HG03565 (cell line): ENCODE data around the gene NTN5.
"Not testable (repeated sequence)": the region's sequence is repeated elsewhere in the genome, so short reads cannot be mapped to it uniquely, and the experiment has no call there.

Experiments
- ATAC-seq: cut with Tn5 transposase; IDR thresholded peaks from one replicate; pipeline ENCODE4 v1.9.1; 2021; ENCODE audit warnings: mild to moderate bottlenecking, moderate library complexity; ENCODE audit not compliant: unreplicated experiment

NTN5 gene

DNA sequence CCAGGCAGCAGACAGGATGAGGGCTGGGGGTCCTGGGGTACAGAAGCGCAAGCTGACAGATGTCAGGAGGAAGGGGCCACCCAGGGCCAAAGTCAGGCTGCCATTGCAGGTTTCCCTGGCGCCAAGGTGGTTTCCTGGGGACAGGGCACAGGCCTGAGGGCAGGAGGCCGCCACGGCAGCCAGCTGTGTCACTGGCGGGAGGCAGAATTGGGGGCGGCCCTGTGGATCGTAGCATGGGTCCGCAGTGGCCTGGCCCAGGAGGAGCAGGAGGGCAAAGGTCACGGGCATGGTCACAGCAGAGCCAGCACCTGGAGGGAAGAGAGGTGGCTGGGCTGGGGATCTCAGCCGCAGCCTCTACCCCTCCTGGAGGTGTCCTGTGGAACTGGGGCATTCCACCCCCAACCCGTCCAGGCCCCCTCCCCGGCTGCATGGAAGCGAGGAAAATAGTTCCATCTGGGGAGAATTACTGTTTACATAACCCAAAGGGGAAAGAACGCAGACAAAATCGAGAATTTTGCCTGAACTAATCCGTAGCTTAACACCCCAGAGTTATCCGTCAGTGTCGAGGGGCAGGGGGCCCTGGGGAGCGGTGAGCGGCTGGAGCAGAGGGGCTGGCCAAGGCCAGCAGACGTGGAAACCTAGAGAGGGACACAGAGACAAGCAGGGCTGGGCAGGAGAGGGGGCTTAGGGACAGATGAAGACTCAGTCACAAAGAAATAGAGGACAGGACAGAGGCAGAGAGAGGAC is 1.9 kb downstream of the NTN5 start:
- ATAC-seq = no peak

DNA sequence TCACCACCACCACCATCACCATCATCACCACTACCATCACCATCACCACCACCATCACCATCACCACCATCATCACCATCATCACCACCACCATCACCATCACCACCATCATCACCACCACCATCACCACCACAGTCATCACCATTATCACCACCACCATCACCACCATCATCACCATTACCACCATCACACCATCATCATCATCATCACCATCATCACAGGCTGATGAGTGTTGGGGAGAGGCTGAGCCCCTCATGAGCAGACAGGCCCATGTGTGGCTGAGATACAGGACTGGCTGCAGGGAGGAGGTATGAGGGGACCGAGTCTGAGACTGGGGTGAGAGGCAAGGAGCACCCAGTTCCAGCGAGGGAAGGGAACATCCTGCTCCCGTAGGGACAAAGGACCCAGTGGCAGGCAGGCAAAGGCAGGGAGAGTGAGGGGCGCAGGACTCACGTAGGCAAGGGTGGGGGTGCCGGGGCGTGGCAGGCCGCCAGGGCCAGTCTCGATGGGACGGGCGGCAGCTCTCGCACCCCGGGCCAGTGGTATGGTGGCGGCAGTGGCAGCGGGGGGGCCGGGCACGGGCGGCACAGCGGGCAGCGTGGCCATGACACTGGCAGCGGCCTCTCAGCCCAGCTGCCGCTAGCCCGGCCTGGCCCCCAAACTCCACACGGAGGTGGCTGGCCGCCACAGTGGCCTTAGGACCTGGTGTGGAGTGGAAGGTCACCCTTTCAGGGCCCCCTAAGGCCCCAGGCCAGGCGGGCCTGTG is 2.7 kb downstream of the NTN5 start:
- ATAC-seq = no peak

DNA sequence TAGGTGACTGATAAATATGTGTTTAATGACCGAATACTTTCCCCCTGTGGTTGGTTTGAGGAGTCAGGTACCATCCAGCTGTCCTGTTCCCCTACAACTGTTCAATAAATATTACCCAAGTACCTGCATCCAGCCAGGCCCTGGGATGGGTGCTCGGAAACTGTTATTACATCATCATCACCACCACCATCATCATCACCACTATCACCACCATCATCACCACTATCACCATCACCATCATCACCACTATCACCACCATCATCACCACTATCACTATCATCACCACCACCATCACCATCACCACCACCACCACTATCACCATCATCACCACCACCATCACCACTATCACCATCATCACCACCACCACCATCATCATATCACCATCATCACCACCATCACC is 4.1 kb downstream of the NTN5 start:
- no peak for ATAC-seq

DNA sequence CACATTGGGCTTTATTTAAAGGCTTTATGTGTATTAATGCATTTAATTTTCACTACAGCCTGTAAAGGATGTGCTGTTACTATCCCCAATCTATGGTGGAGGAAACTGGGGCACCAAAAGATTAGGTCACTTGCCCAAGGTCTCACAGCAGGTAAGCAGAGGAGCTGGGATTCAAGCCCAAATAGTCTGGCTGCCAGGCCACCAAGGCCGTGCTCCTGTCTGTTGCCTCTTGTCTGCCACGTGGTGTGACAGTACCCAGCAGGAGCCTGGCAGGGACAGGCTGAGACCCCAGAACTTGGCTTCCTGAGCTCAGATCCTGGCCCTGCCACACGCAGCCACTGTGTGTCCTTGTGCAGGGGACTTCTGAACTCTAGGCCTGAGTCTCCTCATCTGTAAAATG is 4.5 kb downstream of the NTN5 start:
- no peak for ATAC-seq

DNA sequence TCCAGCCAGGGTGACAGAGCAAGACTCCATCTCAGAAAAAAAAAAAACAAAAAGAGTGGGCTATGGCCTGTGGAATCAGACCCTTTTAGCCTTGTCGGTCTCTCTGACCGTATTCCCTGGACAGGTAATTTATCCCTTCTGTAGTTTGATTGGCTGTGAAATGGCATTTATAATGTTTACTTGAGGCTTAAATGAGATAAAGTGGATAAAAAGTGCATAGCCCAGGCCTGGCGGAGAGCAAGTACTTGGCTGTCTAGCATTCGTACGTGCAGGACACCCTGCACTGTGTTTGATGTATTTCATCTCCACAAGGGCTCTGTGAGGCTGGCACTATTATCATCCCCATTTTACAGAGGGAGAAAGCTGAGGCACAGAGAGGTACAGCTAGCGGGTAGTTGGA is 7.0 kb downstream of the NTN5 start:
- no peak for ATAC-seq

DNA sequence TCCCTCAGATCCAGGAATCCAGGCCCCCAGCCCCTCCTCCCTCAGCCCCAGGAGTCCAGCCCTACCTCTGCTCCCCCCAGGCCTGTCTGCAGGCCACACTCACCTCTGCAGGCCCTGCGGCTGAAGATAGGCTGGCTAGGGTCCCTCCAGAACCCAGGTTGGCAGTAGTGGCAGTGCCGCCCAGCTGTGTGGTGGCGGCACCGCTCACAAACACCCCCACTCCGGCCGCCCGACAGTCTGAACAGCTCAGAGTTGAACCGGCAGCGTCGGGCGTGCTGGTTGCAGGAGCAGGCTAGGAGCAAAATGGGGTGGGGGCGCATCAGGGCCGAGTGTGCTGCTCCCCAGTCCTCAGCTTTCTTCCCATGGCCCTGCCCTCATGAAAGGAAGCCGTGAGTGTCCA is 8.3 kb downstream of the NTN5 start:
- ATAC-seq = no peak

DNA sequence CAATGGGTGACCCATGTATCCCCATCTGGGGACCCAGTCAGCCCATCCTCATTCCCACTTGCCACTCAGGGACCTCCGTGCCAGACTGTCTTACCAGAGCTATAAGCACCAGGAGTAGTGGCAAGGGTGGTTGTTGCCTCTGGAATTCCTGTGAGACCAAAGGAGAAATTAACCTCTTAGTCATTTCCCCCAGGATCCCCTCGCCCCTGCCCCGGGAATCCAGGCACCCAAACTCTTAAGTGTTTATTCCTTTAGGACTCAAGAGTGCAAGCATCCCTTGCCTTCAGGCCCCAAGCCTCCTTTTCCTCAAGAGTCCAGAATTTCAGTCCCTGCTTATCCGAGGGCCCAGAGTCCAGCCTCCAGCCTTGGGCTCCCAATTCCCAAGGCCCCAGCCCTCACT is 9.2 kb downstream of the NTN5 start:
- no peak for ATAC-seq

DNA sequence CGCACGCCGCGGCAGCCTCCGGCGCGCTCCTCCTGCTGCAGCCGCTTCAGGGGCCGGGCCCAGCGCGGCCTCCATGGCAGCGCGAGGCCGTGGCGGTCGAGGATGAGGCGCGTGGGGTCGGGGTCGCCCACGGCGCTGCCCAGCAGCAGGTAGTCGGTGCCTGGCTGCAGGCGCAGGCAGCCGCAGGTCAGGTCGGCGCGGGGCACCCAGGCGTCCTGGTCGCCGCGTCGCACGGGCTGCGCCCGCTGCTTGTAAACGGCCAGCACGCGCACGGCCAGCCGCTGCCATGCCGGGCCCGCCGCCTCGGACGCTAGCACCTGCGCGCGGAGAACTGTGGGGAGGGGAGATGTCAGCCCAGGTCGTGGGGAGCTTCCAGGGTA is 11.1 kb downstream of the NTN5 start:
- no peak for ATAC-seq

DNA sequence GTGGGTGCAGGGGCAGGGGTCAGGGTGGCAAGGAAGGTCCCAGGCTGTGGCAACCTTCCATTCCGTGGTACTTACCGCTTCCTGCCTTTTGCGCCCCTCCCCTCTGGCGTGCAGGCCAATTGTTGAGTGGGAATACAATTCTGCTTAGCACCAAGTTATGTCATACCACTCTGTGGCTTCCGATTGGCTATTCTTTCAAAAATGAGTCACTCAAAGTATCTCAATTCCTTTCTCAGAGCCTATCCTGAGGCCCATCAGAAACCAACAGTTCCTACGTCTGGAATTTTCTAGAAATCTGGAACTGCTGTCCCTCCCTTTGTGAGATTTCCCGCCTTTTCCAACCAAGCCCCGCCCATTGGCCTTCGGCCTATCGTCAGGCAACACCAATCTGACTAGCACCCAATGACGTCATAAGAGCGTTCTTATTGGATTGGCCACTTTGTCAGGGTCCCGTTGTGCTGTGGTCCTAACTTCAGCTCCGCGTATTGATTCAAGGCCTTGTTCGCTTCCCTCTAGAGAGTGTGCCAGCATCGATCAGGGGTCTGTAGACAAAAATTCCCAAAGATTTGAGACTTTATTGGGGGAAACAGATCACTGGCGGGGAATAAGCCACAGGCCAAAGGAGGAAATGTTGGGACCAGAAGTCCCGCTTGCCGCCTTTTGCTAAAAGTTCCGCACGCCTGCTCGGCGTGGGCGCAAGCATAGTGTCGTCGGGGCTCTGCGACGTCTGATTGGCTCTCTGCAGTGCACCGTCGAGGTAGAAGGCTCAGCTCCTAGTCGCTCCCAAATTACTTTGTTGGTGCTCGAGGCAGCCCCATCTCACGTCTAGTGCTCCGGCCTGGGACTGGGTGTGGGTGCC is 11.7 kb downstream of the NTN5 start:
- peak; percentile 70 for ATAC-seq

DNA sequence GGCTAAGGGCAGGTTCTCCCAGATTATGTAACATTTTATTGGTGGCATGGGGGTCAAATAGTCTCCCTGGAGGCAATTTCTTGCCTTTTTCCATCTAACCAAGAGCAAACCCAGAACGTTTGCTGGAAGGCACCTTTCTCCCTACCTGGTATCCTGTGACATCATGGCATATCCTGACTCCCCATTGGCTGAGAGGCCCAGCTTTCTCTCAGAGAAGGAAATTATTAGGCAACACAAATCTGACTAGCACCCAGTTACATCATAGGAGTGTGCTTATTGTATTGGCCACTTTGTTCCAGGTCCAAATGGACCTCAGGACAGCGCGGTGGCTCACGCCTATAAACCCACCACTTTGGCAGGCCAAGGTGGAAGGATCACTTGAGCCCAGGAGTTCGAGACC is 13.0 kb downstream of the NTN5 start:
- ATAC-seq = no peak

DNA sequence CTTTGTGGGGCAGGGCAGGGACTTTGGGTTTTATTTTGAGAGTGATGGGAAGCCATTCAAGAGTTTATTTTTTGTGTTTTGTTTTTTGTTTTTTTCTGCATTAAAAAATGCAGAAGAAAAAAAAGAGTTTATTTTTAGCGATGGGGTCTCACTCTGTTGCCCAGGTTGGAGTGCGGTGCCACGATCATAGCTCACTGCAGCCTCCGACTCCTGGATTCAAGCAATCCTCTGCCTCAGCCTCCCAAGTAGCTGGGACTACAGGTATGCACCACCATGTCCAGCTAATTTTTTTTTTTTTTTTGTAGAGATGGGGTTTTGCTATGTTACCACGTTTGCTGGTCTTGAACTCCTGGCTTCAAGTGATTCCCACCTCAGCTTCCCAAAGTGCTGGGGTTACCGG is 14.3 kb downstream of the NTN5 start:
- ATAC-seq = no peak

DNA sequence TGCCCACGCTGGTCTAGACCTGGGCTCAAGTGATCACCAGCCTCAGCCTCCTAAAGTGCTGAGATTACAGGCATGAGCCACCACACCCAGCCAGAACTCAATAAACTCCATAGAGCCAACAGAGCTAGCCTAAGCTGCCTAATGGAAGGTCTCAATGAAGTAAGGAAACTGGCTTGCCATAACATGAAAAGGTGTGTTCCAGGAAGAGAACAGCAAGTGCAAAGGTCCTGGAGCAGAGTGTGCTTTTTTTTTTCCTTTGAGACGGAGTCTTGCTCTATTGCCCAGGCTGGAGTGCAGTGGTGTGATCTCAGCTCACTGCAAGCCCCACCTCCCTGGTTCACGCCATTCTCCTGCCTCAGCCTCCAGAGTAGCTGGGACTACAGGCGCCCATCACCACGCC is 15.0 kb downstream of the NTN5 start:
- not testable (repeated sequence) for ATAC-seq

DNA sequence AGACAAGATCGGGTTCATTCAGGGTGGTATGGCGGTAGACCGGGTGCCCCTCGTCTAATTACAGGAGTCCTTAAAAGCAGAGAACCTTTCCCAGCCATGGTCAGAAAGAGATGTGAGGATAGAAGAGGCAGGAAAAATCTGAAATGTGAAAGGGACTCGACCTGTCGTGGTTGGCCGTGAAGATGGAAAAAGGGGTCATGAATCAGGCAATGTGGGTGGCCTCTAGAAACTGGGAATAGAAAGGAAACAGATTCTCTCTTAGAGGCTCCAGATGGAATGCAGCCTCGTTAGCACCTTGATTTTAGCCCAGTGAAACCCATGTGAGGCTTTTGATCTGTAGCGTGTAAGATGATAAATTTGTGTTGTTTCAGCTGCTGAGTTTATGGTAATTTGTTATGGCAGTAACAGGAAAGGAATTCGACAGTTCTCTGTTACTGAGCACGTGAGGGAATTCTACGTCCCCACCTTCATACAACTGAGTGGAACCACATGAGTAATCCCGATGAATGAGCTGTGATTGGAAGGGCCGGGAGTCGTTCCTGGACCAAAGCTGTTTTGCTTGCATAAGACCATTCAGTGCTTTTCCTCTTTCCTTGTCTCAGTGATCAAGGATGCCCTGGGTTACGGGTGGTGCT is 15.9 kb downstream of the NTN5 start:
- no peak for ATAC-seq

DNA sequence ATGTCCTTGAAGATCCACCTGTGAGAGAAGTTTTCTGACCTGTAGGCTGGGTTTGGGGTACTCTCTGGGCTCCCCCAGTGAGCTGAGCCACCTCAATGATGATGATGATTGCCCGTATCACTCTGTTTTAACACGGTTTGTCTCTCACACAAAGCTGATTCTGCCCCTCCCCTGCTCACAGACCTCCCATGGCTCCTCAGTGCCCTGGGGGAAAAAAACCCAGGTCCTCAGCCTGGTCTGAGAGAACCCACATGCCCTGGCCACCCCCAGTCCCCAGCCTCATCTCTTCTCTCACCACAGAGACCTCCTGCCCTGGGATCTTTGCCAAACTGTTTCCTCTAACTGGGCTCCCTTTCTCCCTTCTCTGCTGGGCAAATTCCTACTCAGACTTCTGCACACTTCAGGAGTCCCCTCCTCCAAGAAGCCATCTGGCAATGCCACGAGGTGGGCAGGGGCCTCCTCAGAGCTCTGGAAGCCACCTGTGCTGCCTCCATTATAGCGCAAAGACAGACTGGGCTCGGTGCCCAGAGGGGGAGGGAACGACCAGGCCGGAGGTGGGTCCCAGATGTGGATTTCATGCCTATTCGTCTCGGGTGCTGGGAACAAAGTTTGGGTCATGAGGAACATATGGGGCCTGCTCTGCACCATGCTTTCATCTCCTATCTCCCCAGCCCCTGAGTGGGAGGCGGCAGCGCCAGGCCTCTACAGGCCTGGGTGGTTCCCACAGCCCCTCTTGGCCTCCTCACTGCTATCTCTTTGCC is 18.3 kb downstream of the NTN5 start:
- no peak for ATAC-seq

DNA sequence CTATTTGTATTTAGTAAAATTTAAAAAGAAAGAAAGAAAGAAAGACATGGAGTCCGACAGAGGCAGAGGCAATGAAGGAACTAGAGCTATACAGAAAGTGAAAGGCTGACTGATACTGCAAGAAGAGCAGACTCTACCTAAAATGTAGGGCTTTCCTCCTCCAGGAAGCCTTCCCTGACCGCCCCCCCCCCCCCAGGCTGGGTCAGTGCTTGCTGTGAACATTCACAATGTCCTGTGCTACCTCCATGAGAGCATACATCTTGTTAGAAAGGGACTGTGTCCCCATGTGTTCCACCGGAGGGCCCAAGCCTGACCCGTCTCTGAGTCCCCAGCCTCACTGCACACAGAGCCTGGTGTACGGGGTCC is 21.2 kb downstream of the NTN5 start:
- no peak for ATAC-seq

DNA sequence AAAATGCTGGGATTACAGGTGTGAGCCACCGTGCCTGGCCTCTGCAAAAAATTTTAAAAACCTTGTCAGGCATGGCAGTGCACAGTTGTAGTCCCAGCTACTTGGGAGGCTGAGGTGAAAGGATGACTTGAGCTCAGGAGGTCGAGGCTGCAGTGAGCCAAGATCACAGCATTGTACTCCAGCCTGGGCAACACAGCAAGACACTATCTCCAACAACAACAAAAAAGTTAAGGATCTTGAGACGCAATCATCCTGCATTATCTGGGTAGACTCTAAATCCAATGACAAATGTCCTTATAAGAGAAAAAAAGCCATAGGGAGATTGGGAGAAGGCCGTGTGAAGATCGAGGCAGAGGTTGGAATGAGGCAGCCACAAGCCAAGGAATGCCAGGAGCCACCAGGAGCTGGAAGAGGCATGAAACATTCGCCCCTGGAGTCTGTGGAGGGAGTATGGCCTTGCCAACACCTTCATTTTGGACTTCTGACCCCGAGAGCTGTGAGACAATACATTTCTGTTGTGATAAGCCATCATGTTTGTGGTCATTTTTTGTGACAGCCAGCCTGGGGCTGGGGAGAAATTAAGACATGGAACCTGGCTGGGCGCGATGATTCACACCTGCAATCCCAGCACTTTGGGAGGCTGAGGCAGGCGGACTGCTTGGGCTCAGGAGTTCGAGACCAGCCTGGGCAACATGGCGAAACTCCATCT is 21.7 kb downstream of the NTN5 start:
- no peak for ATAC-seq

DNA sequence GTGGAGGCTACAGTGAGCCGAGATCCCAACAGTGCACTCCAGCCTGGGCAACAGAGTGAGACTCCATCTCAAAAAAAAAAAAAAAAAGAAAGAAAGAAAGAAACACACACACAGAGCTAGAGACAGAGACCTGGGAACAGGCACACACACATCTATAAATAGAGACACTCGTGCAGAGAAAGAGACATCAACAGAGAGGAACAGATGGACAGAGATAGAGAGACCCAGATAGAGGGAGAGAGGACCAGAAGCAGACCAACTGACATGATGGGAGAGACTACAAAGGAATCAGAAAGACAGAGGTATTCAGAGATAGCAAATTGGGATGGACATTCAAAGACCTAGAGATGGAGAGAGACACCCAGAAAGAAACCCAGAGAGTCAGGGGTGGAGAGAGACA is 24.7 kb downstream of the NTN5 start:
- no peak for ATAC-seq

DNA sequence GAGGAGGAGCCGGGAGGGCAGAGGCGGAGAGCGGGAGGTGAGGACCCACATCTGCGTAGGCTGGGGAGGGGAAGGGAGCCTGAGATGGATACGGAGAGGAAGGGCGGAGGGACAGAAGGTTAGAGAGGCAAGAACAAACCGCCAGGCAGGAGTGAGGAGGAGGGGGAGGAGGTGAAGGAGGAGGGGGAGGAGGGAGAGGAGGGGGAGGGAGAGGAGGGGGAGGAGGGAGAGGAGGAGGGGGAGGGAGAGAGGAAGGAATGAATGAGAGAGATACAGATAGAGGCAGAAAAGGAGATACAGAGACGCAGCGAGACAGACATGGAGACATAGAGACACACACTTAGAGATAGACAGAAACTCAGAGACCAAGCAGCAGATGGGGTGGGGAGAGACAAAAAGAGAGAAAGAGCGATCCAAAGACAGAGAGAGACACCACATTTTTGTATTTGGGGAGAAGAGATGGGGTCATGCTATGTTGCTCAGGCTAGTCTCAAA is 26.0 kb downstream of the NTN5 start:
- no peak for ATAC-seq

DNA sequence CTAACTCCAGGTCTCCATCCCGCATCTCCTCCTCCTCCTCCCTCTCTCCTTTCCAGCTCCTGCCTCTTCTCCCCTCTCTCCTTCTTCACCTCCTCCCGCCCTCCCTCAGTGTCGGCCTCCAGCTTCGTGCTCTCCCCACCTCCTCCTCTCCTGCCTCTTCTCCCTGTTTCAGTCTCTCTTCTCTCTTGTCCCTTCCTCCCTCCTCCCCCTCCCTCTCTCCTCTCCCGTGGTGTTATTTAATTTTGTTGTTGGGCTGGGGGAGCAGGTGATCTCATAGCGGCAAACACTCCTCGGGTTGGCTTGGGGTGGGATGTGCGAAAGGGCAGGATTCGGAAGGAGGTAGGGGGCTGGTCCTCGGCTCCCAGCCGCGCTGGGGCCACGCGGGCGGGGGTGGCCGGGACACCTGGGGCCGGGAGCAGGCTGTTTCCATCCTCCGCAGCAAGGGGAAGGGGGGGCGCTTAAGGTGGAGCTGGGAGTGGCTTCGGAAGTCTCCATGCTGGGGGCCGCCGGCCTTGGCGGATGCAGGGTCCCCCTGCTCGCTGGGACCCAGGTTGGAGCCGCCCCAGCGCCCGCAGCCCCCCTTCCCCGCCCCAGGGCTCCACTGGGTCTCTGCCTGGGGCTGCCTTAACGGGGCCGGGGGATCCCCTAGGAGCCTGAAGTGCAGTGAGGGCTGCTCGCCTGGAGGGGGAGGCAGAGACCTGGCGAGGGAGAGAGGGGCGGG is 26.7 kb downstream of the NTN5 start, which contains the start of gene CA11:
Gene CA11, minus strand, starts transcription at position 187 of the 721 bp plus-strand sequence. CDS start 555 bp downstream, outside the sequence.
- ATAC-seq = peak; percentile 48
